ENCODE measurements around the gene ERCC6L.

ERCC6L gene

DNA sequence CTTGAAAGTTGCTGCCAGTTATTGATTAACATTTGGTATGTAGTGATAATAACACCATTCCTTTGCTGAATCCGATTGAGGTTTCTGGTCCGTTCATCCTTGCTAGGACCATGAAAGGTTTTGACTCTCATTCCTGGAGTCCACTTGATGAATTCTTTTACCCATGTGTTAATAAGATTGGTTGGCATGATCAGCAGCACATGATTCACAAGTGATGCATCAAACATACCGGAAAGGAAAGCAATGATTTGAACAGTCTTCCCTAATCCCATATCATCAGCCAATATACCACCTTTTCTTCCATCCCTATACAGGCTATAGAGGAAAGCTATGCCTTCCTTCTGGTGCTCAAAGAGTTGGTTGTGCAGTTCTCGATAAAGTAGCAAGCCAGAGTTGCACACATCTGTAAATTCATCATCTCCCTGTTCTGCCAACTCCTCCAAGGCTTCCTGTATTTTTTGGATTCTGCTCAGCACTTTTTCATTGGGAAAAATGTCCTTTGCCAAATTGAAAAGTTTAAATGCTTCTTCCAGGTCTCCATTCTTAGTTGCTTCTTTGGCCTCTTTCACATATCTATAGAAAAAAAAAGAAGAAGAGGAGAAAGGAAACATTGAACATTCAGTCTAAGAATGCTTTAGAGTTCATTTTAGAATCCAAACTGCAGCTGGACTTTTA is 30.6 kb downstream of the ERCC6L start:
- TF ChIP-seq, protein P1, sequence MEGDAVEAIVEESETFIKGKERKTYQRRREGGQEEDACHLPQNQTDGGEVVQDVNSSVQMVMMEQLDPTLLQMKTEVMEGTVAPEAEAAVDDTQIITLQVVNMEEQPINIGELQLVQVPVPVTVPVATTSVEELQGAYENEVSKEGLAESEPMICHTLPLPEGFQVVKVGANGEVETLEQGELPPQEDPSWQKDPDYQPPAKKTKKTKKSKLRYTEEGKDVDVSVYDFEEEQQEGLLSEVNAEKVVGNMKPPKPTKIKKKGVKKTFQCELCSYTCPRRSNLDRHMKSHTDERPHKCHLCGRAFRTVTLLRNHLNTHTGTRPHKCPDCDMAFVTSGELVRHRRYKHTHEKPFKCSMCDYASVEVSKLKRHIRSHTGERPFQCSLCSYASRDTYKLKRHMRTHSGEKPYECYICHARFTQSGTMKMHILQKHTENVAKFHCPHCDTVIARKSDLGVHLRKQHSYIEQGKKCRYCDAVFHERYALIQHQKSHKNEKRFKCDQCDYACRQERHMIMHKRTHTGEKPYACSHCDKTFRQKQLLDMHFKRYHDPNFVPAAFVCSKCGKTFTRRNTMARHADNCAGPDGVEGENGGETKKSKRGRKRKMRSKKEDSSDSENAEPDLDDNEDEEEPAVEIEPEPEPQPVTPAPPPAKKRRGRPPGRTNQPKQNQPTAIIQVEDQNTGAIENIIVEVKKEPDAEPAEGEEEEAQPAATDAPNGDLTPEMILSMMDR (IDR thresholded peaks at IDR 0.05): no peak

DNA sequence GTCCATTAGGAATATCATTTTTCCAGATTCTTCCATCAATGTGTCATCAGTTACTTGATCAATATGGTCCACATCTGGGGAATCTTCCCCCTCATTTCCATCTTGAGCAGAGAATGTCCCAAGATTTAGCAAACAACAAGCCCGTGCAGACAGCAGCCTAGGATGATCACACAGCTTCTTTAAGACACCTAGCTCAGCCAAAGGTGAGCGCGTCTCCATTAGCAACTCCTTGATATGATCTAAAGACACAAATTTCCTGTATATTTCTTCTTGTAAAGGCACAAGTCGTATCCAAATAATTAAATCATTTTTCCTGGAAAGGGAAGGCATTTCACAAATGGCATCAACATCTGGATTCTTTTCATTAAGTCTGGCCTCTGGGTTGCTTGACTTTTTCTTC is 31.5 kb downstream of the ERCC6L start:
- TF ChIP-seq, protein P1 (IDR thresholded peaks at IDR 0.05): no peak

DNA sequence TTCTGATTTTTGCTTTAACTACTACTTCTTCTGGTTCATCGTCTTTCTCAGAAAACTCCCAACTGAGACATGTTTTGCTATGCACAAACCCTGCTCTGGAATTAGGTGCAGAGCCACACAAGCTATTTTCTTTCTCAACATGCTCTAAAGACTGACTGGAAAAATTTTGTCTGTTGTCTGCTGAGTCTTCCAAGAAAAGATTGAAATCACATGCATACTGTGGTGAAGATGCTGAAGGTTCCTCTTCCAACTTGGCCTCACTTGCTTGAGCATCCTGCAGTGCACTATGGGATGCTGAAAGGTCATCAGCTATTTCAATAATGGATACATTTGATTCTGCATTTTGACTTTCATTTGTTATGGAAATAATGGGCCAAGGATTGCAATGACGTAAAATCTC is 33.1 kb downstream of the ERCC6L start:
- TF ChIP-seq, protein P1 (IDR thresholded peaks at IDR 0.05): no peak

DNA sequence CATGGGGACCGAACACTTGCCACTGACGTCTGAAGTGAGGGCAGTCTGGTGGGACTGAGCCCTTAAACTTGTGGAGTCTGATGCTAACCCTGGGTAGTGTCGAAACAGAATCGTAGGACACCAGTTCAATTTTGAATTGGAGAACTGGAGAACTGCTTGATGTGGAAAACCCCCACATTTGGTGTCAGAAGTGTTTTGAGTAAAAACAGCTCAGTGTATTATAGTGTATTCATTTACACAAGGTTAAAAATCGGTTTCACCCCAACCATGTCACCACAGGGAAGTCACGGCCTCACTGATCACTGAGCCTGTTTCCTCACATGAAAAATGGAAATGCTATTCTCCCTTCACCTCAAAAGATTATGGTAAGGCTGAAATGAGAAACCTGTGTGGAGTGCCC is 35.4 kb downstream of the ERCC6L start:
- TF ChIP-seq, protein P1 (IDR thresholded peaks at IDR 0.05): no peak

DNA sequence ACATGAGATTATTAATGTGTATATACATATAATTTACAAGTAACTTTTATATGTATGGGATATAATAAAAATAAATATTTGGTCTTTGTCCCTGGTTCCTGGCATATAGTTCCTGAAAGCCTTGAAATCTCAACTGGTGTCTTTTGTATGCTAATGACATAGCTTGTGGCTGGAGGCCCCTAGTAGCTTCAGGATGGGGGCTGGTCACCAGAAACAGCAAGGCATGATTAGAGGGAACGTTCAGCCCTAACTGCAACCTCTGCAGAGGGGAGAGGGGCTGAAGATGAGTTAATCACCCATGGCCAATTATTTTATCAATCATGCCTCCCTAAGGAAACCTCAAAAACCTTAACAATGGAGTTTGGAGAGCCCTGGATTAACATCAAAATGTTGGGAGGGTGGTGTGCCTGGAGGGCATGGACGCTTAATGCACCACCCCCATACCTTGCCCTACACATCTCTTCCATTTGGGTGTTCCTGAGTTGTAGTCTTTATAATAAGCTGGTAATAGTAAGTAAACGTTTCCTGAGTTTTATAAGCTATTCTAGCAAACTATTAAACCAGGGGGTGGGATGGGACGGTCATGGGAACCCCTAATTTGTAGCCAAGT is 35.9 kb downstream of the ERCC6L start:
- TF ChIP-seq, protein P1 (IDR thresholded peaks at IDR 0.05): no peak

GRCh38 chrX:72201836-72202536 is 36.8 kb downstream of the ERCC6L start:
- TF ChIP-seq, protein P1 (IDR thresholded peaks at IDR 0.05): no peak

DNA sequence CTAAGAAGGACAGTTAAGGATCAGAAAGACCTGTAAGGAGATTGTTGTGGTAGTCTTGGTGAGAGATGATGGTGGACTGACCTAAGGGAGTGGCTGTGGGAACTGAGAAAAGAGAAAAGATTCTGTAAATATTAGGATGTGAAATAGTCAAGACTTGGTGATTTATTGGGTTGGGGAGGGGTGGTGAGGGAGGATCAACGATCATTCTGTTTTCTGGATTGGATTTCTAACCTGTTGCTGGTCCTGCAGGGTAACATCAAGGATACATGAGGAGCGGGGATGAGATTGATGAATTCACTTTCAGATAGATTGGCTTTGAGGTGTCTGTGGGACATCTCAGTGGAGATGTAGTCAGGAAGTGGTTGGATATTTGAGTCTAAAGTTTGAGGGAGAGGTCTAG is 55.9 kb downstream of the ERCC6L start:
- TF ChIP-seq, protein P1 (IDR thresholded peaks at IDR 0.05): no peak

Measured in LNCAP (cell line).